GM06990 (cell line): ENCODE results near the gene TCAP.

ENCODE experiments used
- DNase-seq: peaks from one replicate; pipeline ENCODE4 v3.0.0-alpha.2; 2011; ENCODE audit not compliant: insufficient read length; ENCODE audit errors: extremely low read depth
- H3K27me3 ChIP-seq: replicated peaks from 2 replicates; pipeline ENCODE4 v1.6.0; 2011; ENCODE audit warnings: low read length; ENCODE audit not compliant: control insufficient read depth, insufficient read depth
- H3K36me3 ChIP-seq: 2 replicates; pipeline ENCODE4 v1.5.1; 2011; ENCODE audit warnings: low read length; ENCODE audit not compliant: control insufficient read depth, insufficient read depth
- H3K4me3 ChIP-seq: replicated peaks from 2 replicates; pipeline ENCODE4 v1.5.1; 2011; ENCODE audit warnings: low read depth, mild to moderate bottlenecking, control low read depth, low read length
- TF ChIP-seq, protein P1 (sequence below): IDR thresholded peaks from 2 replicates; pipeline ENCODE4 v1.5.1; 2011; ENCODE audit warnings: low read length, control low read depth, mild to moderate bottlenecking, inconsistent platforms; ENCODE audit not compliant: insufficient read depth, poor library complexity, severe bottlenecking

Gene TCAP

DNA sequence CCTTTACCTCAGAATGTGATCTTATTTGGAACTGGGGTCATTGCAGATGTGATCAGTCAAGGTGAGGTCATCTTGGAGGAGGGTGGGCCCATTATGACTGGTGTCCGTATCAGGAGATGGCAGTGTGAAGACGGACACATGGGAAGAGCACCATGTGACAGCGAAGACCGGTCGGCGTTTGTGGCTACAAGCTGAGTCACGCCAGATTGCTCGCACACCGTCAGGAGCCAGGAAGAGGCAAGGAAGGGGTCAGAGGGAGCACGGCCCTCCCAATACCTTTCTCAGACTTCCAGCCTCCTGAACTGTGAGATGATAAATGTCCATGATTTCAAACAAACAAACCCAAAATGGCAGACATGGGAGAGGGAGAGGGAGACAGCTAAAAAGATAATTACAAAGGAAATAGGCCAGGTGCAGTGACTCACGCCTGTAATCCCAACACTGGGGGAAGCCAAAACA is 15.0 kb upstream of the TCAP start:
- TF ChIP-seq, protein P1, sequence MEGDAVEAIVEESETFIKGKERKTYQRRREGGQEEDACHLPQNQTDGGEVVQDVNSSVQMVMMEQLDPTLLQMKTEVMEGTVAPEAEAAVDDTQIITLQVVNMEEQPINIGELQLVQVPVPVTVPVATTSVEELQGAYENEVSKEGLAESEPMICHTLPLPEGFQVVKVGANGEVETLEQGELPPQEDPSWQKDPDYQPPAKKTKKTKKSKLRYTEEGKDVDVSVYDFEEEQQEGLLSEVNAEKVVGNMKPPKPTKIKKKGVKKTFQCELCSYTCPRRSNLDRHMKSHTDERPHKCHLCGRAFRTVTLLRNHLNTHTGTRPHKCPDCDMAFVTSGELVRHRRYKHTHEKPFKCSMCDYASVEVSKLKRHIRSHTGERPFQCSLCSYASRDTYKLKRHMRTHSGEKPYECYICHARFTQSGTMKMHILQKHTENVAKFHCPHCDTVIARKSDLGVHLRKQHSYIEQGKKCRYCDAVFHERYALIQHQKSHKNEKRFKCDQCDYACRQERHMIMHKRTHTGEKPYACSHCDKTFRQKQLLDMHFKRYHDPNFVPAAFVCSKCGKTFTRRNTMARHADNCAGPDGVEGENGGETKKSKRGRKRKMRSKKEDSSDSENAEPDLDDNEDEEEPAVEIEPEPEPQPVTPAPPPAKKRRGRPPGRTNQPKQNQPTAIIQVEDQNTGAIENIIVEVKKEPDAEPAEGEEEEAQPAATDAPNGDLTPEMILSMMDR = no peak
- DNase-seq = no peak
- Histone ChIP-seq H3K4me3 (no peak overlapping the region), H3K27me3 (no peaks in the 10 kb centered on the region), H3K36me3 (peaks cover 3% of the 10 kb centered on the region)

DNA sequence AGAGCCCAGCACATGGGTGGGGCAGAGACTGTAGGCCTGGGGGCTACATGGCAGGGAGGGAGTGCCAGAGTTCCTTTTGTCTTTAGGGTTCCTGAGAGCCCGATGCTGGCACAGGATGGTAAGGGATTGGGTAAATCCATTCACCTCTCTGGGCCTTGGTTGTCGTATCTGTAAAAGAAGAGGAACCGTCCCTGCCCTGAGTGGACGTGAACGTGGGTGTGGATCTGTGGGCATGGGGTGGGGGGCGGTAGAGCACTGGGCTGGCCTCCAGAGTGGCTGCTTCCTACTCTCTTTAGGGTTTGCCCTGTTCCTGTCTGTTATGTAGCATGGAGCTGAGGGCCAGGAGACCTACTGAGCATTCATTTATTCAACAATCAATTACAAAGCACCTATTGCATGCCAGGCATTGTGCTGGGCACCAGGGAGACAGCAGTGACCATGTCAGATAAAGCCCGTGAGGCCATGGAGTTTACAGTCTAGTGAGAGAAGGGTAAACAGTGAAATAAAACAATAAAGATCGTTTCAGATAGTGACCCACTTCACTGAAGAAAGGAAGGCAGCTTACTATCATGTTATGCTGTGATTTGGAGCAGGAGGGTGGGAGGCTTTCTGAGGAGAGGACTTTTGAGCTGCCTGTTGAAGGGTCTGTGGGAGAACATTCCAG is 13.1 kb upstream of the TCAP start:
- TF ChIP-seq, protein P1 = no peak
- Histone ChIP-seq H3K27me3 (no peaks in the 10 kb centered on the region), H3K4me3 (no peak overlapping the region), H3K36me3 (peaks cover 7% of the 10 kb centered on the region)
- DNase-seq = no peak

DNA sequence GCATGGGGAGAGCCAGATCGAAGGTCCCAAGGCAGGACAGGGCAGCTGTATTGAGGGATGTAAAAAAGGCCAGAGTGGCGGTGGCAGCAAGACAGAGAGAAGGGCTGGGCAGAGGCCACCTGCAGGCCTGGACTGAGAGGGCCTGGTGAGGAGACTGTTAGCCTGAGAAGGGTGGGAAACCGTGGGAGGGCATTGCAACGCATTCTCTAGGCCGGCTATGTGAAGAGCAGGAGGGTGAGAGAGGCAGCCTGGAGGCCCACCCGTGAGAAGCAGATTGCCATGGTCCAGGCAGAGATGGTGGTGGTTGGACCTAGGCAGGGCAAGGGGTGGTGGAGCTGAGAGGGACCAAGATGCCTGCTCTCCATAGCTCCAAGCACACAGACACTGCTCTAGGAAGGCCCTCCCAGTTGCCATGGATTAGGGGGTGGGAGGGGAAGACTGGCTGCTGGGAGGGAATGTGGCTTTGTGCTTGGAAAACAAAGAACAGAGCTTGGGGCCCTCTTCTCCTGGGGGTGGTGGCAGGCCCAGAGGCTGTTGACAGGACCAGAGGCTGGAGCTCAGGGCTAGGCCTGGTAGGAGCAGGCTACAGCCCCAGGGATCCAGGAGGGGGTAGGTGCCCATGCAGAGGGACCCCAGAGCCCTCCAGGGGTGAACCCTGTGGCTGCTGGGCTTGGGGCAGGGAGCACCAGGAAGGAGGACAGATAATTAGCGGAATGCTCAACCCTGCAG is 12.4 kb upstream of the TCAP start:
- peaks cover 11% of the 10 kb centered on the region for H3K36me3 ChIP-seq
- DNase-seq = no peak
- TF ChIP-seq, protein P1 = no peak
- H3K27me3 ChIP-seq = no peaks in the 10 kb centered on the region
- H3K4me3 ChIP-seq = no peak overlapping the region

DNA sequence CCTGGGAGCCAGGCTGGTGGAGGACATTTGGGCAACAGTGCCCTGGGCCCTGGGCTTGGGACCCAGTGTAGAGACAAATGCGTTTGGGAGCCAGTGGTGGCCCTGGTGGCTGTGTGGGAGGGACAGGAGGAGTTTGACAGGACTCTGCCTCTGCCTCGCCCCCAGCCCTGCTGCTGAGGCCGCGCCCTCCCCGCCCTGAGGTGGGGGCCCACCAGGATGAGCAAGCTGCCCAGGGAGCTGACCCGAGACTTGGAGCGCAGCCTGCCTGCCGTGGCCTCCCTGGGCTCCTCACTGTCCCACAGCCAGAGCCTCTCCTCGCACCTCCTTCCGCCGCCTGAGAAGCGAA is 11.9 kb upstream of the TCAP start:
- no peak for DNase-seq
- H3K36me3 ChIP-seq = peaks cover 13% of the 10 kb centered on the region
- TF ChIP-seq, protein P1 = no peak
- no peaks in the 10 kb centered on the region for H3K27me3 ChIP-seq
- no peak overlapping the region for H3K4me3 ChIP-seq

DNA sequence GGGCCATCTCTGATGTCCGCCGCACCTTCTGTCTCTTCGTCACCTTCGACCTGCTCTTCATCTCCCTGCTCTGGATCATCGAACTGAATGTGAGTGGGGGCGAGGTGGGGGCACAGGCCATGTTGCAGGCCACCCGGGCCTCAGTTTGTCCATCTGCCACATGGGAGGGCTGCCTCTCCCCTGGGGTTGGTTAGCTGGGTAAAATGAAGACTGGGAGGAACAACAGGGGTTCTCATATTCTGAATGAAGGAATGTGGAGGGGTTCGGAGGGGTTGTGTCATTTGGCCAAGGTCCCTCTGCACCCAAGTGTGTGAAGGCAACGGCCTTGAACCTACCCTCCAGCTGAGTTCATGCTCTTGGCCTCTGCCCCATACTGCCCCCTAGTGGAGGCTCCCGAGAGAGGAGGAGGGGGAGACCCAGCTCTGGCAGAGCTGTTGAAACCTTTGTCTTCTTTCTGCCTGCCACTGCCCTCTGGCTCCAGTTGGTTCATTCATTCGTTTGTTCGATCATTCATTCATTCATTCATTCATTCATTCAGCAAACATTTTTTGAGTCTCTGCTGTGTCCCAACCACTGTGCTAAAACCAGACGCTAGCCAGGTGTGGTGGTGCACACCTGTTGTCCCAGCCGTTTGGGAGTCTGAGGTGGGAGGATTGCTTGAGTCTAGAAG is 11.4 kb upstream of the TCAP start:
- peaks cover 17% of the 10 kb centered on the region for H3K36me3 ChIP-seq
- H3K4me3 ChIP-seq = no peak overlapping the region
- TF ChIP-seq, protein P1 = peak; percentile 97

More for the DNA sequence above, 11.4 kb upstream of the TCAP start:
- H3K27me3 ChIP-seq = no peaks in the 10 kb centered on the region
- no peak for DNase-seq
